HG03342 (cell line): Measurements from ENCODE around the gene RPRD1B.
"Not testable (repeated sequence)": the region's sequence is repeated elsewhere in the genome, so short reads cannot be mapped to it uniquely, and the experiment has no call there.

Experiments used
- ATAC-seq: cut with Tn5 transposase; IDR thresholded peaks from one replicate; pipeline ENCODE4 v1.9.1; 2021; ENCODE audit warnings: mild to moderate bottlenecking, moderate library complexity; ENCODE audit not compliant: unreplicated experiment

Gene RPRD1B

DNA sequence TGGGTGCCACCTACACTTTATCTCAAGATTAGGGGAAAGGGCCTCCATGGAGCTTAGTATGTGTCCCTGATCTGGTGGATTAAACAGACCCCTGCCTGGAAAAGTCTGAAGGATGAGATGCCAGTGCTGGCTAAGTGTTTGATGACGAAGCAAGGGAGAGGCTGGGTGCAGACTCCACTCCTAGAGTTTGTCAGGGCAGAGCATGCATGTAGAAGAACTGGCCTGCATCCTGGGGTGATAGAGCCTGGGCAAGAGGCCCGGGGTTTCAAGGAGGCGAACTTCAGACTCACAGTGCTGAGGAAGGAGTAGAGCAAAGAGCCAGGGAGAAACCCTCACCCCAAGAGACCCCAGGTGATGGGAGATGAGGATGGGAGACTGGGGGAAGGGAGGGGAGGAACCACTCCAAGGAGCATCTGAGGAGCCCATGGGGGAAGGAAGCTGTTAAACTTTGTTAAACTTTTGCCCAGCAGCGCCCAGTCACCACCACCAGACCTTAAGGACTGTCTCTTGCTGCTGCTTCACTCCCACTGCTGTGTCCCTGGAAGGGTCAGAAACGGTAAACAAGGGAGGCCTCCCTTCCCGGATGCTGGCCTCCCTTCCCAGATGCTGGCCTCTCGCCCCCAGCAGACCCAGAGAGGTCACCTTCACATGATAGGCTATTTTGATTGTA is 61.6 kb downstream of the RPRD1B start:
- no peak for ATAC-seq

DNA sequence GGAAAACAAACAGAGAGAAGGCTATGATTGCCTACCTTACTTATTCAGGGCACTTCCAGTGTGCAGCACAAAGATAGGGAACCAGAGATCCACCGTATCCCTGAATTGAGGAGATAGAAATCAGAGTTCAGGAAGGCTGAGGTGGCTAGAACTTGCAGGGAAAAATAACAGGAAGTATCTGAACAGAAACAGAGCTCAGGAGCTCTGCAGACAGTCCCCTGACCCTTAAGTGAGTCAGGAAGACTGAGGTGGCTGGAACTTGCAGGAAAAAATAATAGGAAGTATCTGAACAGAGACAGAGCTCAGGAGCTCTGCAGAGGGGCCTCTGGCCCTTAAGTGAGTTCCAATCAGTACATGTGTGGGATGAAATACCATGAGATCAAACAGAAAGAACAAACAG is 65.4 kb downstream of the RPRD1B start:
- ATAC-seq: no peak

DNA sequence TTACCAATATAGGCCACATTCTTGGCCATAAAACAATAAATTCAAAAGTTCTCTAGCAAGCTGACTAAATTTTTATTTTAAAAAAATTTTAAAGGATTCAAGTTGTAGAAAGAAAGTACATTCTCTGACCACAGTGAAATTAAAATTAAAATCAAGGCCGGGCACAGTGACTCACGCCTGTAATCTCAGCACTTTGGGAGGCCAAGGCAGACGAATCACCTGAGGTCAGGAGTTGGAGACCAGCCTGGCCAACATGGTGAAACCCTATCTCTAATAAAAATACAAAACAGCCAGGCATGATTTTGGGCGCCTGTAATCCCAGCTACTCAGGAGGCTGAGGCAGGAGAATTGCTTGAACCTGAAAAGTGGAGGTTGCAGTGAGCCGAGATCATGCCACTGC is 68.7 kb downstream of the RPRD1B start:
- not testable (repeated sequence) for ATAC-seq

DNA sequence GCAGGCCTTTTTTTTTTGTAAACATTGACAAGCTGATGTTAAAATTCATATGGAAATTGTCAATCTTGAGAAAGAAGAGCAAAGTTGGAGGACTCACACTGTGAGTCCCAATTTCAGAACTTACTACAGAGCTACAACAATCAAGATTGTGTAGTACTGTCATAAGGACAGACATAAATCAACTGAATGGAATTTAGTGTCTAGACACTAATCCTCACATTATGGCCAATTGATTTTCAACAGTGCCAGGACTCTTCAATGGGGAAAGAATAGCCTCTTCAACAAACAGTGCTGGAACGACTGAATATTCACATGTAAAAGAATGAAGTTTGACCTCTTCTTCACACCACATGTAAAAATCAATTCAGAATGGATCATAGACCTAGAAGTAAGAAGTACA is 70.7 kb downstream of the RPRD1B start:
- ATAC-seq: no peak

DNA sequence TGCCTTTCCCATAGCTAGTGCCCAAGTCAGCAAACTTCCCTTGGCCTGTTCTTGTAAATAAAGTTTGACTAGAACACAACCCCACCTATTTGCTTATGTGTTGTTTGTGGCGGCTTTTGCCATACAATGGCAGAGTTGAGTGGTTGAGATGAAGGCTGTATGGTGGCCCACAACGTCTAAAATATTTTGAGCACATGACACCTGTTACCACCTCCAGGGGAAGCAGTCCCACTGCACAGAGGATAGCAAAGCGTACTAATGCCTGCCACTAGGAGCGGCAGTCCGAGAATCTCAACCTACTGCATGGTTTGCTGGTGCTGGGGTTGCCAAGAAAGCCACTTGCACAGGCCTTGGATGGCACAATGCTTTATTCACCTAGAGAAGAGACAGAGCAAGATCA is 72.9 kb downstream of the RPRD1B start:
- ATAC-seq: no peak

DNA sequence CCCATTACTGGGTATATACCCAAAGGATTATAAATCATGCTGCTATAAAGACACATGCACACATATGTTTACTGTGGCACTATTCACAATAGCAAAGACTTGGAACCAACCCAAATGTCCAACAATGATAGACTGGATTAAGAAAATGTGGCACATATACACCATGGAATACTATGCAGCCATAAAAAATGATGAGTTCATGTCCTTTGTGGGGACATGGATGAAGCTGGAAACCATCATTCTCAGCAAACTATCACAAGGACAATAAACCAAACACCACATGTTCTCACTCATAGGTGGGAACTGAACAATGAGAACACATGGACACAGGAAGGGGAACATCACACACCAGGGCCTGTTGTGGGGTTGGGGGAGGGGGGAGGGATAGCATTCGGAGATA is 73.8 kb downstream of the RPRD1B start:
- not testable (repeated sequence) for ATAC-seq

DNA sequence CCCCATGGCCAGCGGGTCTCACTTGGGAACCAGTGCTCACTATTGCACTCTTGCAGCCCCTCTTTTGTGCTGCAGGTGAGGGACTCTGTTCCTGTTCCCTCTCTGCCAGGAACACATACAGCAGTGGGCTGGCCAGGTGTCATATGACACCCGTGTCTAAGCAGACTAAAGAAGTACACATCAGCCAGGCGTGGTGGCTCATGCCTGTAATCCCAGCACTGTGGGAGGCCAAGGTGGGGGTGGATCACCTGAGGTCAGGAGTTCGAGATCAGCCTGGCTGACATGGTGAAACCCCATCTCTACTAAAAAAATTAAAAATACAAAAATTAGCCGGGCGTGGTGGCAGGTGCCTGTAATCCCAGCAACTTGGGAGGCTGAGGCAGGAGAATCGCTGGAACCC is 74.4 kb downstream of the RPRD1B start:
- ATAC-seq: not testable (repeated sequence)

DNA sequence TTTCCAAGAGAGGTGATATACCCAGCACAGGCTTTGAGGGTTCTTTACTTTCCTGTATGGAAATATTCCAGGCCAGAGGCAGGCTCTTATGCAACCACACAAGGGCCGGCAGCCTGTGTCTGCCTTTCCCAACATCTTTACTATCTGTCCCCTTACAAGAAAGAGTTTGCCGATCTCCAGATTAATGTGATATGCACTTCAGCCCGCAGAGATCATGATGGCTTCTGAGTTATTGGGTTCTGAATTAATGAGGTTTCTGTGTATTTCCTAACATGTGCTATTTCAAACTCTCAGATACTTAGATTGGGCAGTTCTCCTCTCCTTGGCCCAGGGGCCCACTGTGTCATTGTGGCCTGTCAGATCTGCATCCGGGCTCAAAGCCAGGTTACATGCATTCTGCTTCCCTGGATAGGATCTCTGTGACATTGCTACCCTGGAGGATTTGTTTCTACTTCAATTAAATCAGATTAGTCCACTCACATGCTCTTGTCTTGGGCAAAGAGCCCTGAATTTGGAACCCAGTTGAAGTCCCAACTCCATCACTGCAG is 75.0 kb downstream of the RPRD1B start:
- no peak for ATAC-seq

DNA sequence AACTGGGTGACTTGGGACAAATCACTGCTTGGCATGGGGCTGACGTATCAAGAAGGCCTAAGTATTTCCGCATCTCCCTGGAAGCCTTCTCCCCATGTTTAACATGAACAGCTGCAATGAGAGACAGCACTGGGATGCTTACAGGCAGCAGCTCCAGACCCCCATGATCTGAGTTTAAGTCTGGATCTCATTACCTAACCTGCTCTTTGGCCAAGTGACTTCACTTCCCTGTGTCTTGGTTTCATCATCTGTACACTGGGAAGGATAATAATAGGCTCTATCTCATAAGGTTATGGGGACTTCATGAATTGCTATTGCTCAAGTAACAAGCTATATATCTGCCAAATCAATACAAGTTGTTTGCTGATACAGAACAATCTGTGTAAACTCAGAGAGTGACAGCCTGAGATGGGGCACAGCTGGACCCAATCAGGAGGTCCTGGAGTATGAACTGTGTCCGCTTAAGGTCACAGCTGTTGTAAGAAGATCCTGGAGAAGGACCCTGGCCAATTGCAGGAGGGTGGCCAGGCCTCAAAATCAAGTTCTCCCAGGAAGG is 75.5 kb downstream of the RPRD1B start:
- no peak for ATAC-seq

DNA sequence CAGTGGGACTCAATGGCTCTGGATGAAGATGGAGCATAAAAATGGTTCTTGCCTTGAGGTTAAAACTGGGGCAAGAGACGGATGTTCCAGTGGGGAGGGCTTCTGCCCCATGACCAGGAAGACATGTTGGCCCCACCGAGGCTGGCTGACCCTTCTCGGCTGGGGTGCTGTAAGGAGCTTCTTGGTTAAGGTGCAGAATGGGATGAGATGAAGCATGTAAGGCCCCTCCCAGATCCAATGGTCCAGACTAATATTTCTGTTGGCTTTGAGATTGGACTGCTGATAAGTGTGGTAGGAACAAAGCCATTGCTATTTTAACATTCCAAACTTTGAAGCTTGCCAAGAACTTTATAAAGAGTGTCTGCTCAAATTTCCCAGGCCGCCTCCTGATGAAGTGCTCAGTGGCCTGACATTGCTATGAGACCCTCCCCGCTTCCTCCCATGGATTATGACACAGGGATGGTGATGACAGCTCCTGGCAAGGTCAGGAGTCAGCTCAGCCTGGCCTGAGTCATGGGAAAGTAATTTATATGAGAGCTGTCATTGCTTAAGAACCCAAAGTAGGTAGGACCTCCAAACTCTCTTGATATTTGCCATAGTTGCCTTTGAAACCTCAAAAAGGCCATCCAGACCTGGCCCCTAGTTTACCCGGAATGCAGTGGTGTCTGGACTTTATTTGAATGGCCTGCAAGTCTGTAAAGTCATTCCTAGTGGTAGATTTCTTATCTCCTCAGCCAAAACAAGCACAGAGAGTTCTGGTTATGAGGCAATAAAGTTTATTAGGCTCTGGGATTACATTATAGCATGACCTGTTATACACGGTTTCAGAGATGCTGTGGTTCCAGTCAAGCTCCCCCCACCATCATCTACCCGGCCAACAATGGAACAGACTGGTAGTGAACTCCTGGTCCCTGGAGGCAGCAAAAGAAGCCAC is 76.3 kb downstream of the RPRD1B start:
- ATAC-seq: no peak

DNA sequence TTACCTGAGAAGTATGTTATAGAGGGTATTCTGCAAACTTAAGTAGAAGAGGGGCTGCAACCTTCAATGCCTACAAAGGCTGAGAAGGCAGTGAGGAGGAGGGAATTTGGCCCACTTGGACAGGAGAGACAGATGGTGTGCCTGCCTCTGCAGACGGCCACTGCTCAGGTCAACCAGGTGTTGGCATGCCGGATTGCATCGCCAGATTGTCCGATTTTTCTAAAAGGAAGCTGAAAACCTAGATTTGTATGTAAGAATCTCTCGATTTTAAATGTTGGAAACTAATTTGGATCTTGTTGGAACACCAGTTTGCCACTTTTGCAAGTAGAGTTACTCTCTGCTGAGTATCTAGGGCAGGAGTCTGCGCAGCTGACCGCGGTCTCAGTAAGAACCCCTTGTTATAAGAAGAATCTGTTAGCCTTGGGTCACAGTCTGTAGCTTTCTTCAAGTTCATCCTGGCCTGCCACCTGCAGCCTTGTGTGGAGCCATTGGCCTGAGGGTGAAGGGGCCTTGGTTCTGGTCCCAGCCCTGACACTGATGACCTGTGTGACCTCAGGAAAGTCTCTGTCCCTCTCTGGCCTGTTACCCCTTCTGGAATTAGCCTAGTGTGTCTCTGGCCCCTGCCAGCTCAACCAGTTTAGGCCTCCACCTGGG is 77.1 kb downstream of the RPRD1B start:
- no peak for ATAC-seq

DNA sequence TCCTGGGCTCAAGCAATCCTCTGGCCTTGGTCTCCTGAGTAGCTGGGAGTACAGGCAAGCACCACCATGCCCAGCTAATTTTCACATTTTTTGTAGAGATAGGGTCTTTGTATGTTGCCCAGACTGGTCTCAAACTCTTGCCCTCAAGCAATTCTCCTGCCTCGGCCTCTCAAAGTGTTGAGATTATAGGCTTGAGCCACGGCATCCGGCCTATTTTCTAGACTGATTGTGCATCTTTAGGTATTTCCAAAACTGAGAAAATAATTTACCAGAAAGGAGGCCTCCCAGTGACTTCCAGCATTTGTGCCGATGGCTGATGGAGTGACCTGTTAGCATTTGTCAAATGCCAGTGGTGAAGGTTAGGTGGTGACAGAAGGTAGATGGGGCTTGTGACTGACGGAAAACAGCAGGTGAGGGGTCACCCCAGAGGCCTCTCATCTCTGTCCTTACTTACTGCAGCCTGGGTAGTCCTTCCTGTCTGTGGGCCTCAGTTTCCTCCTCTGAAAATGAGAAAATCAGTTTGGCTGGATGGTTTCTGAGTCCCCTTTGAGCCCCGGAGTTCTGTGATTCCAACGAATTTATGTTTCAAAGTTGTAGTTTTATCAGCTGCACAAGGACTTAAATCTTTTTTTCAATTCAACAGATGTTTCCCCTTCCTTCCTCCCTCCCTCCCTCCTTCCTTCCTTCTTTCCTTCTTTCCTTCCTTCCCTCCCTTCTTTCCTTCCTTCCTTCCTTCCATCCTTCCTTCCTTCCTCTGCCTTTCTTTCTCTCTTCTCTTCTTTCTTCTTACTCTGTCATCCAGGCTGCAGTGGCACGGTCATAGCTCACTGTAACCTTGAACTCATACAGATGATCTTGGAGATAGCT is 78.1 kb downstream of the RPRD1B start:
- no peak for ATAC-seq

DNA sequence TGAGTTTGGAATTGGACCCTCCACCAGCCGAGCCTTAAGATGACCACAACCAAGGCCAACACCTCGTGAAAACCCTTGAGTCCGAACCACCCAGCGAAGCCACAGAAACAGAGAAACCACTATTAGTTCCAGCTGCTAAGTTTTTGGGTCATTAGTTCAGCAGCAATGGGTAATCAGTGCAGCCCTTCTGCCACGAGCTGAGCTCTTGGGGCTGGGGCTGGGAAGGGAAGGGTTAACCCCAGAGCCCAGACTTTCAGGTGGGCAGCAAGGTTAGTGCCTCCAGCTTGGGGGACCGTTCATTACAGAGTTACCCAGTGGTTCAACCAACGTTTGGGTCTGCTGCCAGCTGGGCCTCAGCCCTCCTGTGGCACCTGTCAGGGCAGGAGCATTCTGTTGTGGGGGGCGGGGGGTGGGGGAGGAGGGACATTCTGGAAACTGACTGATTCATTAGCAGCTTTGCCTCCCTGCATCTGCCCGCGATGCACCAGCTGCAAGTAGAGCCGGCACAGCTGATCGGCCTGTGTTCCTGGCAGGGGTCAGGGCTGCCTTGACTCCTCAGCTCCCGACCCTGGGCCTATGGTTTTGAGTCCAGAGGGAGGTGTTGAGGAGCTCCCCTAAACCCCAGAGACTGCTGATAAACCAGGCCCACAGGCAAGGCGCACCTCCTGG is 78.8 kb downstream of the RPRD1B start:
- ATAC-seq: no peak

DNA sequence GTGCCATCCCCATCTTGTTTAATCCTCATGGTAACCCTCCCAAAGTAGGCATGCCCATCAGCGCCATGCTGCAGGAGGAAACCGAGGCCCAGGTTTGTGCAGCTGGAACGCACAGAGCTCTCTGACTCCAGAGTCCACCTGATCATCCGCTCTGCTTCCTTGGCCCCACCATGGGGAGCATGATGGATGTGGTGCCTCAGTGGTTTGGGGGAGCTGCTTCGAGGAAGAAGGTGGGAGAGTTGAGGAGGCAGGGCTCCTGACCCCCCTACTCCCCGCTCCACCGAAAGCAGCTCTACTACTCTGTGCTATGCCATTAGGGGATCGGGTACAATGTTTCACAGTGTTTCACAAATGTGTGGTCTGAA is 79.4 kb downstream of the RPRD1B start:
- ATAC-seq: no peak

DNA sequence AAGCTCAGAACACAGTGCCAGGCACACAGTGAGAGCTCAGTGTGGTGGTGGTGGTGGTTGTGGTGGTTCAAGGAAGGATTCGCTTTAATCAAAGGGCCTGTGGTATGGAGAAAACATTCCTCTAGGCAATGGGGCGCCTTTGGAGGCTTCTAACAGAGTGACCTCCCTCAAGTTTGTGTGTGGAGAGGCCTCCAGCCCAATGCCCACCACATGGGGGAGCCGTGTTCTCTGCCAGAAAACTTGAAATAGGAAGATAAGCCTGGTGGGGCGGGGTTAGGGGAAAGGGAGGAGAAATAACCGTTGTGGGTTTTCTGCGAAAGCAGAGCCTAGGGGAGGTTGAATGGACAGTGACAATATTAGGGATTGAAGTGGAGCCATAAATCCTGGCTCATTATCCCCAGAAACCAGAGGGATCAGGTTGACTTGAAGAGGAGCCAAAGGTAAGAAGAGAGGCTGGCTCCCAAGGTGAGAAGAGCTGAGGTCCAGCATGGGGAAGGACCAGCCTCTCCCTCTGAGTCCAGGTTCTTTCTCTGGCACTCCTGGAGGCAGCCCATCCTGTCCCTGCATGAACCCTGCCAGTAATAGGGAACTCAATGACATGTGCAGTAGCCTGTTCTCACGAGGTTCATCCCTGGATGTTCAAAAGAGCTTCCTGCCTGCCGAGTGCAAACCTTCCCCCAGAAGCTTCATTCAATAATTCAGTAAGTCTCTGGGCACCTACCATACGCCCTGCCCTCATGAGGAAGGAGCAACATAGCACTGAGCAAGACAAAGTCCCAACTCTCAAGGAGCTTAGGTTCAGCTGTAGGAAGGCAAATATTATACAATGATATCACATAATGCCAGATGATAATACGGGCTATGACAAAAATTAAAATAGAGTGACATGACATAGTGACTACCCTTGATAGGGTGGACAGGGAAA is 80.1 kb downstream of the RPRD1B start:
- no peak for ATAC-seq

DNA sequence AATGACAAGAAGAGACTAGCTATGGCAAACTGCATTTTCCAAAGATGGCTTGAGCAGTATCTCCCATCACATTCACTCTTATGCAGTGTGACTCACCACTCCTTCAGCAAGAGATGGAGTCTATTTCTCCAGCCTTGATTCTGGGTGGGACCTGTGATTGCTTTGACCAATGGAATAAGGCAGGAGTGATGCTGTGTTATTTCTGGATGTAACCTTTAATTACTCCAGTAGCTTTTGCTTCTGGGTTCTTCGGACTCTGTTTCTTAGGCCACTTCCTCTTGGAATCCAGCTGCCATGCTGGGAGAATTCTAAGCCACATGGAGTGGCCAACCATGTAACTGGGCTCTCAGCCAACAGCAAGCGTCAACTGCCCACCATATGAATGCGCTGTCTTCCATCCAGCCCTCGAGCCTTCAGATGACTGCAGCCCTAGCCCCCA is 80.8 kb downstream of the RPRD1B start:
- no peak for ATAC-seq

DNA sequence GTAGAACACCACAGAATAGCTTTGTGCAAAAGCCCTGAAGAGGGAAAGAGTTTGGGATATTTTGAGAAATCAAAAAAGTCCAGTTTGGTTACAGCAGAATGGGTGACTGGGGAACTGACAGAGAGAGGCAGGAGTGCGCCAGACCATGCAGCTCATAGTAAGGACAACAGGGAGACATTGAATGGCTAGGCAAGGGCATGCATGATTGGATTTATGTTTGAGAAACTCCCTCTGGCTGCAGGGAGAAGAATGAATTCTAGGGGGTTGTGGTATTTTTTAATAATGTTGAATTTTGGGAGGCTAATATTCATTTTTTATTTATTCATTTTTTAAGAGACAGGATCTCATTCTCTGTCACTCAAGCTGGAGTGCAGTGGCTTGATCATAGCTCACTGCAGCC is 81.7 kb downstream of the RPRD1B start:
- no peak for ATAC-seq

DNA sequence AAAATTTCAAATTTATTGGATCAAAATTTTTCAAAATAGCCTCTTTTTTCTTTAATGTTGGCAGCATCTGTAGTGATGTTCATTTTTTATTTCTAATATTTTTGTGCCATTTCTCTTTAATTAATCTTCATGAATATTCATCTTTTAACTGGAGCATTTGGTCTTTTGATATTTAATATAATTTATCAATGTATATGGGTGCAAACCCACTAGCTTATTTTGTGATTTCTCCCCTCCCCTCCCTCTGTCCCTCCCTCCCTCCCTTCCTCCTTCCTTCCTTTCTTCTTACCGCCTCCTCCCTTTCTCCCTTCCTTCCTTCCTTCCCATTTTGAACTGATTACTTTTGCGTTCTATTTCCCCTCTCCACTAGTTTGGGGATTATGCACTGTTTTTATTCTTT is 82.3 kb downstream of the RPRD1B start:
- ATAC-seq: no peak
